ENCODE measurements around the gene TP53I3. TPM values are rescaled to one million over a fixed set of nuclear protein-coding genes. Genes with fewer than 3 reads are reported as not detected.
"Not testable (repeated sequence)": the region's sequence is repeated elsewhere in the genome, so short reads cannot be mapped to it uniquely, and the experiment has no call there.

TP53I3 gene
- total RNA-seq, 1 experiment from 2014 or later = 20.9 TPM

GRCh38 chr2:24104906-24105305, 20.3 kb upstream of the TP53I3 start:
- no peak for DNase-seq (ENCODE audit: low read depth, low spot score)
- in situ Hi-C loops (cut with HindIII; ENCODE audit: low pct_unique_long_range_greater_than_20kb, low sequenced_read_pairs) = no loop called here

GRCh38 chr2:24104110-24104650, 19.5 kb upstream of the TP53I3 start:
- in situ Hi-C loops (cut with HindIII; ENCODE audit: low pct_unique_long_range_greater_than_20kb, low sequenced_read_pairs) = no loop called here

GRCh38 chr2:24102677-24103076, 18.0 kb upstream of the TP53I3 start:
- no peak for DNase-seq (ENCODE audit: low read depth, low spot score)
- in situ Hi-C loops (cut with HindIII; ENCODE audit: low pct_unique_long_range_greater_than_20kb, low sequenced_read_pairs) = no loop called here

More at GRCh38 chr2:24104110-24104650, 19.5 kb upstream of the TP53I3 start:
- DNase-seq (ENCODE audit: low read depth, low spot score) = no peak

- no peak for DNase-seq (ENCODE audit: low read depth, low spot score)
- in situ Hi-C loops (cut with HindIII; ENCODE audit: low pct_unique_long_range_greater_than_20kb, low sequenced_read_pairs) = no loop called here
Measured at GRCh38 chr2:24101992-24102391, 17.4 kb upstream of the TP53I3 start.

- in situ Hi-C loops (cut with HindIII; ENCODE audit: low pct_unique_long_range_greater_than_20kb, low sequenced_read_pairs); DNase-seq (ENCODE audit: low read depth, low spot score): not testable (repeated sequence)
Measured at GRCh38 chr2:24100732-24101131, 16.1 kb upstream of the TP53I3 start.

DNA sequence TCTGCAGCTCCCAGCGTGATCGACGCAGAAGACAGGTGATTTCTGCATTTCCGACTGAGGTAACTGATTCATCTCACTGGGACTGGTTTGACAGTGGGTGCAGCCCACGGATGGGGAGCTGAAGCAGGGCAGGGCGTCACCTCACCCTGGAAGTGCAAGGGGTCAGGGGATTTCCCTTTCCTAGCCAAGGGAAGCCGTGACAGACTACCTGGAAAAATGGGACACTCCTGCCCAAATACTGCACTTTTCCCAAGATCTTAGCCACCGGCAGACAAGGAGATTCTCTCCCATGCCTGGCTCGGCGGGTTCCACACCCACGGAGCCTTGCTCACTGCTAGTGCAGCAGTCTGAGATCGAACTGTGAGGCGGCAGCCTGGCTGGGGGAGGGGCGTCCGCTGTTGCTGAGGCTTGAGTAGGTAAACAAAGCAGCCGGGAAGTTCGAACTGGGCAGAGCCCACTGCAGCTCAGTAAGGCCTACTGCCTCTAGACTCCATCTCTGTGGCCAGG, 10.6 kb upstream of the TP53I3 start:
- in situ Hi-C loops (cut with HindIII; ENCODE audit: low pct_unique_long_range_greater_than_20kb, low sequenced_read_pairs); DNase-seq (ENCODE audit: low read depth, low spot score): not testable (repeated sequence)

- DNase-seq (ENCODE audit: low read depth, low spot score); in situ Hi-C loops (cut with HindIII; ENCODE audit: low pct_unique_long_range_greater_than_20kb, low sequenced_read_pairs): not testable (repeated sequence)
Measured at GRCh38 chr2:24093270-24093669, 8.6 kb upstream of the TP53I3 start.

GRCh38 chr2:24088821-24089359, 4.3 kb upstream of the TP53I3 start:
- DNase-seq (ENCODE audit: low read depth, low spot score) = no peak
- in situ Hi-C loops (cut with HindIII; ENCODE audit: low pct_unique_long_range_greater_than_20kb, low sequenced_read_pairs) = no loop called here

DNA sequence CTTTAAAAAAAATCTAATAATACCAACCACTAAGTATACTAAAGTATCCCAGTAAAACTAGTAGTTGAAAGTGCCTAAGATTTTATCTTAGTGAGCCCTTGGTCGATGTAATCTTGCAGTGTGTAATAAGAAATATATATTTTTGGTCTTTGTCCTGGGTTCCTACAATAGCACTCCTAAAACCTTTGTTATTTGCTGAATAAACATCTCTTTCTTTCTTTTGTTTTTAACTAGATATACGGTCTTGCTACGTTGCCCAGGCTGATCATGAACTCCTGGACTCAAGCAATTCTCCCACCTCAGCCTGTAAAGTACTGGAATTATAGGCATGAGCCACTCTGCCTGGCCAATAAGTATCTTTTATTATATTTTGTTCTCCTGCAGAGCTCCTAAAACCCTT, 2.4 kb upstream of the TP53I3 start:
- DNase-seq (ENCODE audit: low read depth, low spot score) = no peak
- in situ Hi-C loops (cut with HindIII; ENCODE audit: low pct_unique_long_range_greater_than_20kb, low sequenced_read_pairs) = no loop called here

- in situ Hi-C loops (cut with HindIII; ENCODE audit: low pct_unique_long_range_greater_than_20kb, low sequenced_read_pairs) = no loop called here
- DNase-seq (ENCODE audit: low read depth, low spot score) = no peak
Measured at GRCh38 chr2:24086241-24086640, 1.6 kb upstream of the TP53I3 start.

DNA sequence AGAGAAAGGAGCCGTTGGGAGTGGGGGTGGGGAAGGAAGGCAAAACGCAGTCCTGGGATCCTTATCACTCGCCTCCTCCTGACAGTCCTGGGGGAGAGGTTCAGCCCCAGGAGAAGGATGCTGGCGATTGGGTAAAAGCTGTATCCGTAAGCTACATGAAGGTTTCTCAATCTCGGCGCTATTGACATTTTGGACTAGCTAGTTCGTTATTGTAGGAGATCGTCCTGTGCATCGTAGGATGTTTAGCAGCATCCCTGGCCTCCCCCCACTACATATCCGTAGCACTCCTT, 511 bp upstream of the TP53I3 start:
- no peak for DNase-seq (ENCODE audit: low read depth, low spot score)
- in situ Hi-C loops (cut with HindIII; ENCODE audit: low pct_unique_long_range_greater_than_20kb, low sequenced_read_pairs) = no loop called here

GRCh38 chr2:24083567-24084385, 858 bp downstream of the TP53I3 start:
- DNase-seq (ENCODE audit: low read depth, low spot score) = peak; percentile 78
- in situ Hi-C loops (cut with HindIII; ENCODE audit: low pct_unique_long_range_greater_than_20kb, low sequenced_read_pairs) = no loop called here

DNA sequence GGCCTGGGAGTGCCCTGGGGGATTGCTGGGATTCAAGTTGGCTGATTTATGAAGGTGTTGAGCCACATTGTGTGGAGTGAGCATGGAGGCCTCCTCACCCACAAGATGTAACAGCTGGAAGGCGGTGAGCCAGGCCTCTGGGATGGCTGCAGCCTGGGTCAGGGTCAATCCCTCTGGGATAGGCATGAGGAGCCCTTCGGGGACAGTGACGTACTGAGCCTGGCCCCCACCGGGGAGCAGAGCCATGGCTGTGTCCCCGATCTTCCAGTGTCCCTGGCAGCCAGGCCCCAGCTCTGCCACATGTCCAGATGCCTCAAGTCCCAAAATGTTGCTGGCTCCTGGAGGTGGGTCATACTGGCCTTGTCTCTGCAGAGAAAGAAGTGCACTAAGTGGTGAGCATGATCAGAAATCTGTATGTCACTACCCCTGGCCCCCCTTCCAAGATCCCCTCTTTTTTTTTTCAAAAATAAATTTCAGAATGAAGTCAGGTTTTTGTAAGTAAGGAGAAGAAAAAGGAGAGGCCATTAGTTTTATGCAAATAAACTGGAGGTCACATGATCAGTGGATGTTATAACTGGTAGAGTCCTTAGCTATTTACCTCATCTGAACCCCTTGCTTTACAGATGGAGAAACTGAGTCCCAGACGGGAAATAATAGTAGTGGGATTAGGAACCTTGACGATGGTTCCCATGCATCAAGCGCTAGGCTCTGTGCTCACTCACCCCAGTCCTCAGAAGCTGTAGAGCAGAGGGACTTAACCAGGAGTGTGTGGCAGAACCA, 1.7 kb downstream of the TP53I3 start:
- in situ Hi-C loops (cut with HindIII; ENCODE audit: low pct_unique_long_range_greater_than_20kb, low sequenced_read_pairs) = no loop called here
- DNase-seq (ENCODE audit: low read depth, low spot score) = no peak

GRCh38 chr2:24080701-24081100, 3.9 kb downstream of the TP53I3 start:
- in situ Hi-C loops (cut with HindIII; ENCODE audit: low pct_unique_long_range_greater_than_20kb, low sequenced_read_pairs) = no loop called here

GRCh38 chr2:24077879-24078278, 6.8 kb downstream of the TP53I3 start:
- no peak for DNase-seq (ENCODE audit: low read depth, low spot score)
- in situ Hi-C loops (cut with HindIII; ENCODE audit: low pct_unique_long_range_greater_than_20kb, low sequenced_read_pairs) = no loop called here

More at GRCh38 chr2:24080701-24081100, 3.9 kb downstream of the TP53I3 start:
- no peak for DNase-seq (ENCODE audit: low read depth, low spot score)

DNA sequence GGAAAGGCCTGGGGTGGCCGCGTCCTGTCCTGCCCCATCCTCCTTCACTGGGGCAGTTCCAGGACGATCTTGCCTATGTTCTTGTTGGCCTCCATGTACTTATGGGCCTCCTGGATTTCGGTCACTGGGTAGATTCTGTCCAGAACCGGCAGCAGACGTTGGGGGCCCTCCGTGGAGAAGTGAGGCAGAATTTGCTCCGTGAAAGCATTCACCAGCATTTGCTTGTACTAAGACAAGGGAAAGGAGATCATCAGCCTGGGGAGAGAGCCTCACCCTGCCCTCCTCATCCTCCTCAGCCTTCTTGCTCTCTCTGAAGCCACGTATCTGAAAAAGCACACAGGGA, 7.1 kb downstream of the TP53I3 start:
- DNase-seq (ENCODE audit: low read depth, low spot score) = no peak
- in situ Hi-C loops (cut with HindIII; ENCODE audit: low pct_unique_long_range_greater_than_20kb, low sequenced_read_pairs) = no loop called here

- DNase-seq (ENCODE audit: low read depth, low spot score) = no peak
- in situ Hi-C loops (cut with HindIII; ENCODE audit: low pct_unique_long_range_greater_than_20kb, low sequenced_read_pairs) = no loop called here
Measured at GRCh38 chr2:24076849-24077534, 7.6 kb downstream of the TP53I3 start.

Measured in SK-MEL-5 (cell line).